GM18870 (cell line): ENCODE data around the gene LRRTM2.
"Not testable (repeated sequence)": the region's sequence is repeated elsewhere in the genome, so short reads cannot be mapped to it uniquely, and the experiment has no call there.

ENCODE experiments used
- ATAC-seq: cut with Tn5 transposase; IDR thresholded peaks from one replicate; pipeline ENCODE4 v1.9.1; 2021; ENCODE audit warnings: moderate library complexity; ENCODE audit not compliant: unreplicated experiment

LRRTM2 gene

GRCh38 chr5:138874771-138875551 is at the start of gene LRRTM2:
TSS of gene LRRTM2 (minus strand) at chr5:138875335. CDS start at chr5:138874911, 424 bp downstream.
- ATAC-seq: no peak

- no peak for ATAC-seq
Observed at GRCh38 chr5:138922494-138922893, 47.4 kb upstream of the LRRTM2 start.

- ATAC-seq: not testable (repeated sequence)
Observed at GRCh38 chr5:138921362-138921761, 46.2 kb upstream of the LRRTM2 start.

GRCh38 chr5:138920181-138920580 is 45.0 kb upstream of the LRRTM2 start:
- no peak for ATAC-seq

GRCh38 chr5:138918686-138919085 is 43.6 kb upstream of the LRRTM2 start:
- ATAC-seq: no peak

- ATAC-seq: no peak
Observed at GRCh38 chr5:138914338-138914737, 39.2 kb upstream of the LRRTM2 start.

GRCh38 chr5:138913773-138914172 is 38.6 kb upstream of the LRRTM2 start:
- no peak for ATAC-seq

- ATAC-seq: no peak
Observed at GRCh38 chr5:138912093-138912492, 37.0 kb upstream of the LRRTM2 start.

- no peak for ATAC-seq
Observed at GRCh38 chr5:138911441-138911840, 36.3 kb upstream of the LRRTM2 start.

GRCh38 chr5:138910546-138911185 is 35.5 kb upstream of the LRRTM2 start:
- ATAC-seq: no peak

- ATAC-seq: no peak
Observed at GRCh38 chr5:138909734-138910133, 34.6 kb upstream of the LRRTM2 start.

GRCh38 chr5:138905541-138905940 is 30.4 kb upstream of the LRRTM2 start:
- ATAC-seq: no peak

GRCh38 chr5:138903130-138903775 is 28.1 kb upstream of the LRRTM2 start:
- no peak for ATAC-seq

GRCh38 chr5:138901716-138902115 is 26.6 kb upstream of the LRRTM2 start:
- ATAC-seq: no peak

- no peak for ATAC-seq
Observed at GRCh38 chr5:138900281-138900965, 25.3 kb upstream of the LRRTM2 start.

GRCh38 chr5:138898742-138899141 is 23.6 kb upstream of the LRRTM2 start:
- no peak for ATAC-seq

GRCh38 chr5:138898299-138898698 is 23.2 kb upstream of the LRRTM2 start:
- ATAC-seq: no peak

- ATAC-seq: no peak
Observed at GRCh38 chr5:138895918-138896317, 20.8 kb upstream of the LRRTM2 start.

GRCh38 chr5:138890644-138891043 is 15.5 kb upstream of the LRRTM2 start:
- no peak for ATAC-seq

GRCh38 chr5:138889994-138890393 is 14.9 kb upstream of the LRRTM2 start:
- ATAC-seq: no peak

GRCh38 chr5:138884554-138884953 is 9.4 kb upstream of the LRRTM2 start:
- ATAC-seq: no peak
